ENCODE measurements around the gene VSTM5. TPM values are rescaled to one million over a fixed set of nuclear protein-coding genes. Genes with fewer than 3 reads are reported as not detected.
"Not testable (repeated sequence)": the region's sequence is repeated elsewhere in the genome, so short reads cannot be mapped to it uniquely, and the experiment has no call there.

The VSTM5 gene
- total RNA-seq, 1 donor from 2014 or later = not detected

DNA sequence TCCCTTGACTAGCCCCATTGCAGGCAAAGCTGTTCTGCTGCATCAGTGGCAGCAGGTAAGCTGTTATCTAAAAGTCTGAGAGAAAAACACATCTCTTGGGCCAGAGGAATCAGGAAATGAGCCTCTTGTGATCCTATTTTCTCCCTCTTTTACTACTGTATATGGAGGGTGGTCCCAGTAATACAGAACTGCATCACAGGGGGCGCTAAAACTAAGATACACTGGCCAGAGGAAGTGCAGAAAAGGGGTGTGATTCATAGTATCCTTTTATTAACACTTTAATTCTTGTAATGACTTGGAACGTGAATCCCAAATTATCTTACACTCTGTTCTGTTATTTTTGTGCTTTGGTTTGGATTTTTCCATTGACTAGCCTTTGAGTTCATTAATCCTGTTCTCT lies 75.1 kb downstream of the VSTM5 start:
- no peak overlapping the region for H3K4me3 ChIP-seq
- H3K9me3 ChIP-seq = no peaks in the 10 kb centered on the region
- TF ChIP-seq, protein P1, sequence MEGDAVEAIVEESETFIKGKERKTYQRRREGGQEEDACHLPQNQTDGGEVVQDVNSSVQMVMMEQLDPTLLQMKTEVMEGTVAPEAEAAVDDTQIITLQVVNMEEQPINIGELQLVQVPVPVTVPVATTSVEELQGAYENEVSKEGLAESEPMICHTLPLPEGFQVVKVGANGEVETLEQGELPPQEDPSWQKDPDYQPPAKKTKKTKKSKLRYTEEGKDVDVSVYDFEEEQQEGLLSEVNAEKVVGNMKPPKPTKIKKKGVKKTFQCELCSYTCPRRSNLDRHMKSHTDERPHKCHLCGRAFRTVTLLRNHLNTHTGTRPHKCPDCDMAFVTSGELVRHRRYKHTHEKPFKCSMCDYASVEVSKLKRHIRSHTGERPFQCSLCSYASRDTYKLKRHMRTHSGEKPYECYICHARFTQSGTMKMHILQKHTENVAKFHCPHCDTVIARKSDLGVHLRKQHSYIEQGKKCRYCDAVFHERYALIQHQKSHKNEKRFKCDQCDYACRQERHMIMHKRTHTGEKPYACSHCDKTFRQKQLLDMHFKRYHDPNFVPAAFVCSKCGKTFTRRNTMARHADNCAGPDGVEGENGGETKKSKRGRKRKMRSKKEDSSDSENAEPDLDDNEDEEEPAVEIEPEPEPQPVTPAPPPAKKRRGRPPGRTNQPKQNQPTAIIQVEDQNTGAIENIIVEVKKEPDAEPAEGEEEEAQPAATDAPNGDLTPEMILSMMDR (IDR thresholded peaks at IDR 0.05) = peak; percentile 9
- intact Hi-C loops (cut with DNase I) = no loop called here
- no peaks in the 10 kb centered on the region for H3K4me1 ChIP-seq
- ATAC-seq (no peak), DNase-seq (no peak)
- no peak overlapping the region for H3K27ac ChIP-seq
- no peaks in the 10 kb centered on the region for H3K27me3 ChIP-seq
- no peaks in the 10 kb centered on the region for H3K36me3 ChIP-seq

- H3K9me3 ChIP-seq; H3K4me1 ChIP-seq; H3K4me3 ChIP-seq; intact Hi-C loops (cut with DNase I); DNase-seq; H3K27me3 ChIP-seq; H3K27ac ChIP-seq; H3K36me3 ChIP-seq: not testable (repeated sequence)
- ATAC-seq = peak; percentile 21
Observed at GRCh38 chr11:93774560-93774959, 75.9 kb downstream of the VSTM5 start.

DNA sequence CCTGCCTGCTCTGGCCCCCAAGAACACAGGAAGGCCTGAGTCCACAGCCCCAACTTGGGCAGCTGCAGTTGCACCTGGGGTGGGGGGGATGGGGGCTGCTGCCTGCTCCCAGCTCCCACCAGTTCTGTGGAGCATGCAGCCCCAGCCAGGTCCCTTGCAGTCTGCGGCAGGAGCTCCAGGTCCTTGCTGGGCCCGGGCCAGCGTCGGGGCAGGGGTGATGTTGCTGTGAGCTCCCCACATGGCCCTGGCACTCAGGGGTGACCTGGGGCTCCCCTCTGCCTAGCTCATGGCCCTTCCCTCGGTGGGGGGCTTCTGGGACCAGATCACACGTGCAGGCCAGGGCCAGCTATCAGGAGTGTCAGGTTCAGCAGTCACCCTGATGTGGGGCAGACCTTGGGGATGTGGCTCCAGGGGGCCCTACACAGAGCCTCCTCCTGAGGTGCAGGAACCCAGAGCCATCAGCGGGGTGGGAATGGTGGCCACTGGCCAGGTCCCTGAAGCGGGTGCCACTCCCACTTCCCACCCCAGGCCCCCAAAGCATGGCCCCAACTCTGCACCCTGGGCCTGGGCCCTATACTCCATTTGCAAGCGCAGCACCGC lies 76.7 kb downstream of the VSTM5 start:
- H3K4me3 ChIP-seq = no peak overlapping the region
- H3K9me3 ChIP-seq = no peaks in the 10 kb centered on the region
- peak; percentile 47 for ATAC-seq
- no peaks in the 10 kb centered on the region for H3K4me1 ChIP-seq
- intact Hi-C loops (cut with DNase I) = no loop called here
- TF ChIP-seq, protein P1 (IDR thresholded peaks at IDR 0.05) = no peak
- no peak for DNase-seq
- H3K27ac ChIP-seq = no peak overlapping the region
- no peaks in the 10 kb centered on the region for H3K36me3 ChIP-seq
- H3K27me3 ChIP-seq = no peaks in the 10 kb centered on the region

GRCh38 chr11:93773045-93773477 lies 77.4 kb downstream of the VSTM5 start:
- Histone ChIP-seq H3K4me1 (no peaks in the 10 kb centered on the region), H3K27me3 (no peaks in the 10 kb centered on the region), H3K36me3 (no peaks in the 10 kb centered on the region), H3K27ac (no peak overlapping the region), H3K4me3 (no peak overlapping the region), H3K9me3 (no peaks in the 10 kb centered on the region)
- intact Hi-C loops (cut with DNase I) = no loop called here
- no peak for DNase-seq
- TF ChIP-seq, protein P1 (IDR thresholded peaks at IDR 0.05) = no peak
- no peak for ATAC-seq

- no peak overlapping the region for H3K27ac ChIP-seq
- no peaks in the 10 kb centered on the region for H3K27me3 ChIP-seq
- TF ChIP-seq, protein P1 (IDR thresholded peaks at IDR 0.05) = no peak
- no peaks in the 10 kb centered on the region for H3K9me3 ChIP-seq
- no peak for DNase-seq
- no peaks in the 10 kb centered on the region for H3K36me3 ChIP-seq
- no peak for ATAC-seq
- H3K4me1 ChIP-seq = no peaks in the 10 kb centered on the region
- intact Hi-C loops (cut with DNase I) = no loop called here
- no peak overlapping the region for H3K4me3 ChIP-seq
Observed at GRCh38 chr11:93772123-93772522, 78.3 kb downstream of the VSTM5 start.

- H3K36me3 ChIP-seq = no peaks in the 10 kb centered on the region
- no peaks in the 10 kb centered on the region for H3K9me3 ChIP-seq
- H3K4me1 ChIP-seq = no peaks in the 10 kb centered on the region
- no peak overlapping the region for H3K27ac ChIP-seq
- H3K4me3 ChIP-seq = no peak overlapping the region
- DNase-seq (no peak), ATAC-seq (no peak)
- H3K27me3 ChIP-seq = no peaks in the 10 kb centered on the region
- intact Hi-C loops (cut with DNase I) = no loop called here
- TF ChIP-seq, protein P1 (IDR thresholded peaks at IDR 0.05) = no peak
Observed at GRCh38 chr11:93770160-93770559, 80.3 kb downstream of the VSTM5 start.

Other genes starting within 250 kb of the VSTM5 start
- 11.5 TPM for gene CEP295, start 188.9 kb downstream of the VSTM5 start, total RNA-seq
- 93.4 TPM for gene TAF1D, start 109.1 kb downstream of the VSTM5 start, total RNA-seq
- gene C11orf54, start 108.9 kb downstream of the VSTM5 start, total RNA-seq = 48.3 TPM
- gene MED17, start 66.3 kb downstream of the VSTM5 start, total RNA-seq = 25.8 TPM
- not detected for gene HEPHL1, start 170.7 kb upstream of the VSTM5 start, total RNA-seq